HG03097 (cell line): ENCODE data around the gene SHISA4.

Experiments used
- ATAC-seq: cut with Tn5 transposase; IDR thresholded peaks from one replicate; pipeline ENCODE4 v1.9.1; 2021; ENCODE audit not compliant: unreplicated experiment, low FRiP score

Gene SHISA4

GRCh38 chr1:201880928-201881571 is 7.6 kb upstream of the SHISA4 start:
- no peak for ATAC-seq

- no peak for ATAC-seq
Measured at GRCh38 chr1:201881617-201882016, 7.1 kb upstream of the SHISA4 start.

GRCh38 chr1:201882665-201883132 is 6.0 kb upstream of the SHISA4 start:
- ATAC-seq, result no peak

- ATAC-seq, result no peak
Measured at GRCh38 chr1:201883266-201883665, 5.4 kb upstream of the SHISA4 start.

GRCh38 chr1:201883786-201884185 is 4.9 kb upstream of the SHISA4 start:
- no peak for ATAC-seq

- ATAC-seq, result no peak
Measured at GRCh38 chr1:201884425-201884824, 4.3 kb upstream of the SHISA4 start.

GRCh38 chr1:201885531-201886075 is 3.1 kb upstream of the SHISA4 start:
- ATAC-seq, result no peak

- ATAC-seq, result no peak
Measured at GRCh38 chr1:201886103-201886885, 2.4 kb upstream of the SHISA4 start.

- ATAC-seq, result no peak
Measured at GRCh38 chr1:201887116-201887866, 1.4 kb upstream of the SHISA4 start.

GRCh38 chr1:201889090-201889968 is 631 bp downstream of the SHISA4 start:
- ATAC-seq, result no peak

- no peak for ATAC-seq
Measured at GRCh38 chr1:201890223-201890622, 1.5 kb downstream of the SHISA4 start.

GRCh38 chr1:201890806-201891450 is 2.2 kb downstream of the SHISA4 start:
- ATAC-seq, result no peak

- no peak for ATAC-seq
Measured at GRCh38 chr1:201891451-201892045, 2.9 kb downstream of the SHISA4 start.

- no peak for ATAC-seq
Measured at GRCh38 chr1:201892211-201892610, 3.5 kb downstream of the SHISA4 start.

GRCh38 chr1:201893431-201893830 is 4.7 kb downstream of the SHISA4 start:
- ATAC-seq, result no peak

- ATAC-seq, result no peak
Measured at GRCh38 chr1:201894343-201895119, 5.8 kb downstream of the SHISA4 start.

- ATAC-seq, result no peak
Measured at GRCh38 chr1:201895120-201895665, 6.5 kb downstream of the SHISA4 start.
